ENCODE measurements around the gene LYVE1. TPM values are rescaled to one million over a fixed set of nuclear protein-coding genes. Genes with fewer than 3 reads are reported as not detected.

LYVE1 gene
- total RNA-seq, 4 donors from 2014 or later = 106 to 359 (median 275) TPM

DNA sequence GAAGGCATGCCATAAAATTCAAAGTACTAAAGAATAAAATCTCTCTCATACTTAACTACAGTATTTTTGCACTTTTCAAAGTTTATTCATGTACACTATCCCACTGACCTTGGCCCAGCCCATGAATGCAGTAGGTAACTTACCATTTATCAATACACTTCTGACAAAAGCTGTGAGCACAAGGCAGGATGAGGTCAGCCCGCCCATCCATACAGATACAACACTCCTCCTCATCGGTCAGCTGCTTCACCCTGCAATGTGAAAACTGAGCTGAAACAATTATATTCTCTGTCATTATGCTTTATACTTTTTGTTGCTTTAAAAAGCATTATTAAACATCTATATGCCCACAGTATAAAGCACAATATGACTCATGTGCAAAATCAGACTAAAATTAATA is 49.6 kb downstream of the LYVE1 start:
- ATAC-seq (ENCODE audit: low FRiP score) (no peak), DNase-seq (ENCODE audit: low spot score) (no peak)
- TF ChIP-seq, protein P1, sequence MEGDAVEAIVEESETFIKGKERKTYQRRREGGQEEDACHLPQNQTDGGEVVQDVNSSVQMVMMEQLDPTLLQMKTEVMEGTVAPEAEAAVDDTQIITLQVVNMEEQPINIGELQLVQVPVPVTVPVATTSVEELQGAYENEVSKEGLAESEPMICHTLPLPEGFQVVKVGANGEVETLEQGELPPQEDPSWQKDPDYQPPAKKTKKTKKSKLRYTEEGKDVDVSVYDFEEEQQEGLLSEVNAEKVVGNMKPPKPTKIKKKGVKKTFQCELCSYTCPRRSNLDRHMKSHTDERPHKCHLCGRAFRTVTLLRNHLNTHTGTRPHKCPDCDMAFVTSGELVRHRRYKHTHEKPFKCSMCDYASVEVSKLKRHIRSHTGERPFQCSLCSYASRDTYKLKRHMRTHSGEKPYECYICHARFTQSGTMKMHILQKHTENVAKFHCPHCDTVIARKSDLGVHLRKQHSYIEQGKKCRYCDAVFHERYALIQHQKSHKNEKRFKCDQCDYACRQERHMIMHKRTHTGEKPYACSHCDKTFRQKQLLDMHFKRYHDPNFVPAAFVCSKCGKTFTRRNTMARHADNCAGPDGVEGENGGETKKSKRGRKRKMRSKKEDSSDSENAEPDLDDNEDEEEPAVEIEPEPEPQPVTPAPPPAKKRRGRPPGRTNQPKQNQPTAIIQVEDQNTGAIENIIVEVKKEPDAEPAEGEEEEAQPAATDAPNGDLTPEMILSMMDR (IDR thresholded peaks at IDR 0.05) = no peak

DNA sequence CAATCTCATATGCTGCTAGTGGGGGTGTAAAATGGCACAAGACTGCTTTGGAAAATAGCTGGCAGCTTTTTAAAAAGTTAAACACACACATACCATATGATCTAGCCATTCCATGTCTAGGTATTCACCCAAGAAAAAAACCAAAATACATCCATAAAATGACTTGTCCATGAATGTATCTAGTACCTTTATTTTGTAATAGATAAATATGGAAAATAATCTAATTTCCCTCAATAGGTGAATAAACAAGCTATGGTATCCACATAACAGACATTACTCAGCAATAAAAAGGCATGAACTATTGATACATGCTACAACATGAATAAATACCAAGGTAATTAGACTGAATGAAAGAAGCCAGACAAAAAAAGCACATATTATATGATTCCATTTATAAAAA is 50.3 kb downstream of the LYVE1 start:
- DNase-seq (ENCODE audit: low spot score) (no peak), ATAC-seq (ENCODE audit: low FRiP score) (no peak)
- TF ChIP-seq, protein P1 (IDR thresholded peaks at IDR 0.05) = no peak

DNA sequence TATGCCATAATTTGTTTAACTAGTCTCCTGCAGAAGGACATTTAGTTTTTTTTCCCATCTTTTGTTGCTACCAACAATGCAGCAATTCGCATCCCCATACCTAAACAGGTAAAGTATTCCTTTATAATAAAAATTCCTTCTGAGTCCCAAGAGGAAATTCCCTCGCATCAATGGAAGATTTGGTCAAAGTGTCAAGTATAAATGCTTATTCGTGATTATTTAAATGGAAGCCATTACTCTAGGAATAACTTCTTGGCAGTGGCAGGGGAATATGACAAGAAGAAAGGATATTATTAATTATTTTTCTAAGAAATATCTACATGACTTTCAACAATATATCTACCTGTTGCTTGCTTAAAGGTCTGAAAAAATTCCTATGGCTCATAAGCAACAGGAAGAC is 53.0 kb downstream of the LYVE1 start:
- TF ChIP-seq, protein P1 (IDR thresholded peaks at IDR 0.05) = no peak
- DNase-seq (ENCODE audit: low spot score) = no peak
- ATAC-seq (ENCODE audit: low FRiP score) = no peak

DNA sequence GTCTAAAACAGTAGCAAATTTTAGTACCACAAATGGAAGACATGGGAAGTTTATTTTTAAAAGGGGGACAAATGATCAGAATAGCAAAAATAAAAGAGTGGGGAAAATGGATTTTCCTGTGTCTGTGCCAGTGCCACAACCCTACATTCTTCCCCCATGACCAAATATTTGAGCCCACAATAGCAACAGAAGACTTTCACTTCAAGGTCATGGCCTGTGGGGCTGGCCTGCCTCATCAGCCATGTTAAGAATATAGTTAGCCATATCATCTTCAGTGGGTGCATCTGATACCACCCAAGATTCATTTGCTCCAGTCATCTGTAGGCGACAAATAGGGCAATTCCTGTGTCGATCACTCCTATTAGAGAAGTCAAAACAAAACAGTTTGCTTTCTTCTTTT is 53.8 kb downstream of the LYVE1 start:
- ATAC-seq (ENCODE audit: low FRiP score) (no peak), DNase-seq (ENCODE audit: low spot score) (no peak)
- TF ChIP-seq, protein P1 (IDR thresholded peaks at IDR 0.05) = no peak

DNA sequence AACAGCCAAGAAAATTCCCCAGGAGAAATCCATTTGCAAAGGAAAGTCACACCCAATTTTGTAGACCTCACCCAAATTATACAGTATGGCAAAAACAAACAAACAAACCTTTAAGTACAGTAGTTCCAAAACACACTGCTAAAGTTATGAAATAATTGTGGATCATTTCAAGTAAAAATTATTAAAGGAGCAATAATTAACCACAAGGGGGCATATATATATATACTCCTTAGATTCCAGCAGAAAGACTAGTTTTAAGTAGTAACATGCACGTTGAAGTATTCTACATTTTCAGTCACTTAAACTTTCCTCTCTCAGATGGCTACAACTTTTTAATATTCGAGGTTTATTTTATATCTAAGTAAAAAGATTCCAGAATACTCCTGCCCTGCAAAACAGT is 54.3 kb downstream of the LYVE1 start:
- TF ChIP-seq, protein P1 (IDR thresholded peaks at IDR 0.05) = no peak
- ATAC-seq (ENCODE audit: low FRiP score) = no peak
- no peak for DNase-seq (ENCODE audit: low spot score)

DNA sequence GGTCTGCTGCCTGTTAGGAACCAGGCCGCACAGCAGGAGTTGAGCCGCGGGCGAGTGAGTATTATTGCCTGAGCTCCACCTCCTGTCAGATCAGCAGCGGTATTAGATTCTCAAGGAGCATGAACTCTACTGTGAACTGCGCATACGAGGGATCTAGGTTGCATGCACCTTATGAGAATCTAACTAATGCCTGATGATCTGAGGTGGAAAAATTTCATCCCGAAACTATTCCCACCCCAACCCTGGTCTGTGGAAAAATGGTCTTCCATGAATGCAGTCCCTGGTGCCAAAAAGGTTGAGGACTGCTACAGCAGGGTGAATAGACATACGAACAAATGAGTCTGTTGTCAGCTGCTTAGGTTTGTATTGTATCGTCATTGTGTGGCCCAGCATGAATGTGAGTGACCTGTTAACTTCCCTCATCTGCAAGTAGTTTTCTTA is 57.3 kb downstream of the LYVE1 start:
- no peak for ATAC-seq (ENCODE audit: low FRiP score)
- TF ChIP-seq, protein P1 (IDR thresholded peaks at IDR 0.05) = no peak
- no peak for DNase-seq (ENCODE audit: low spot score)

Other genes starting within 250 kb of the LYVE1 start
- gene AMPD3, start 113.4 kb downstream of the LYVE1 start, total RNA-seq = 10 to 100 TPM in 2 of 4 donors, 1 to 10 TPM in 2; 4.4 to 43.3 (median 9.9) TPM
- 10 to 100 TPM; 20.0 to 35.8 (median 26.5) TPM for gene RNF141, start 27.5 kb downstream of the LYVE1 start, total RNA-seq
- gene IRAG1, start 125.1 kb upstream of the LYVE1 start, total RNA-seq = 10 to 100 TPM in 2 of 4 donors, 1 to 10 TPM in 2; 3.3 to 32.3 (median 7.7) TPM
- gene CTR9, start 182.6 kb upstream of the LYVE1 start, total RNA-seq = 10 to 100 TPM; 20.9 to 28.8 (median 23.7) TPM
- gene EIF4G2, start 240.3 kb upstream of the LYVE1 start, total RNA-seq = 100 to 1,000 TPM; 456 to 714 (median 516) TPM